Stimulated activated effector memory CD8-positive, alpha-beta T cell treated with anti-CD3 and anti-CD28 coated beads, Interleukin-12 subunit alpha, Interleukin-12 subunit beta, amount 100 ng/mL, for 72 hours (primary cell): ENCODE measurements around the gene GPR157.
"Not testable (repeated sequence)": the region's sequence is repeated elsewhere in the genome, so short reads cannot be mapped to it uniquely, and the experiment has no call there.

Source experiments
- ATAC-seq: fragments of 150-1000 bp; cut with Tn5 transposase; 2 replicates; pipeline ENCODE4 v1.10.0; 2021
- DNase-seq, 2 donors: peaks; one replicate each; pipeline ENCODE4 v3.0.0; 2021 to 2022; ENCODE audit warnings: low spot score in 2 of 2
- H3K27ac Mint-ChIP-seq: one replicate; pipeline ENCODE4 v1.8.0; 2022; ENCODE audit warnings: mild to moderate bottlenecking, mixed read lengths
- H3K36me3 Mint-ChIP-seq: one replicate; pipeline ENCODE4 v1.8.0; 2022; ENCODE audit warnings: mild to moderate bottlenecking, mixed read lengths
- H3K4me1 Mint-ChIP-seq: one replicate; pipeline ENCODE4 v1.8.0; 2022; ENCODE audit warnings: mixed read lengths
- H3K4me3 Mint-ChIP-seq: one replicate; pipeline ENCODE4 v1.8.0; 2022; ENCODE audit warnings: mild to moderate bottlenecking, mixed read lengths
- H3K9me3 Mint-ChIP-seq: one replicate; pipeline ENCODE4 v1.8.0; 2022; ENCODE audit warnings: mixed read lengths

GPR157 gene

GRCh38 chr1:9128520-9129265 is at the start of gene GPR157:
Gene GPR157 (minus strand): TSS chr1:9129102. CDS start chr1:9129027, 75 bp downstream.
- Mint-ChIP-seq H3K36me3 (peaks cover 12% of the 10 kb centered on the region), H3K4me3 (peak within 1 kb of the TSS; percentile 80), H3K4me1 (peaks cover 30% of the 10 kb centered on the region), H3K27ac (peak within 1 kb of the TSS; percentile 89), H3K9me3 (no peaks in the 10 kb centered on the region)
- DNase-seq: peak; percentile 68 to 82
- peak; percentile 84 for ATAC-seq

GRCh38 chr1:9174762-9175161 is 45.9 kb upstream of the GPR157 start:
- Mint-ChIP-seq H3K4me1 (peaks cover 6% of the 10 kb centered on the region), H3K4me3 (no peak overlapping the region), H3K36me3 (peaks cover 8% of the 10 kb centered on the region), H3K9me3 (no peaks in the 10 kb centered on the region), H3K27ac (no peak overlapping the region)
- ATAC-seq: no peak
- DNase-seq: no peak

- Mint-ChIP-seq H3K4me3 (no peak overlapping the region), H3K9me3 (no peaks in the 10 kb centered on the region), H3K27ac (no peak overlapping the region), H3K36me3 (peaks cover 8% of the 10 kb centered on the region), H3K4me1 (peaks cover 6% of the 10 kb centered on the region)
- no peak for ATAC-seq
- no peak for DNase-seq
Observed at GRCh38 chr1:9174243-9174642, 45.3 kb upstream of the GPR157 start.

- Mint-ChIP-seq H3K9me3 (no peaks in the 10 kb centered on the region), H3K4me1 (peaks cover 9% of the 10 kb centered on the region), H3K27ac (no peak overlapping the region), H3K4me3 (no peak overlapping the region), H3K36me3 (no peaks in the 10 kb centered on the region)
- DNase-seq (no peak), ATAC-seq (no peak)
Observed at GRCh38 chr1:9169601-9170137, 40.8 kb upstream of the GPR157 start.

GRCh38 chr1:9167638-9168037 is 38.7 kb upstream of the GPR157 start:
- Mint-ChIP-seq H3K4me1 (peaks cover 16% of the 10 kb centered on the region), H3K27ac (no peak overlapping the region), H3K4me3 (no peak overlapping the region), H3K9me3 (no peaks in the 10 kb centered on the region), H3K36me3 (no peaks in the 10 kb centered on the region)
- ATAC-seq (no peak), DNase-seq (no peak)

GRCh38 chr1:9166289-9167235 is 37.7 kb upstream of the GPR157 start:
- peaks cover 16% of the 10 kb centered on the region for H3K4me1 Mint-ChIP-seq
- no peak for ATAC-seq
- no peaks in the 10 kb centered on the region for H3K9me3 Mint-ChIP-seq
- no peak overlapping the region for H3K4me3 Mint-ChIP-seq
- DNase-seq: no peak
- H3K27ac Mint-ChIP-seq: no peak overlapping the region
- peaks cover 4% of the 10 kb centered on the region for H3K36me3 Mint-ChIP-seq

GRCh38 chr1:9165396-9165795 is 36.5 kb upstream of the GPR157 start:
- Mint-ChIP-seq H3K4me3 (no peak overlapping the region), H3K36me3 (peaks cover 5% of the 10 kb centered on the region), H3K9me3 (no peaks in the 10 kb centered on the region), H3K4me1 (peaks cover 16% of the 10 kb centered on the region), H3K27ac (no peak overlapping the region)
- ATAC-seq (no peak), DNase-seq (no peak)

- H3K27ac Mint-ChIP-seq: no peak overlapping the region
- H3K4me3 Mint-ChIP-seq: no peak overlapping the region
- DNase-seq: no peak
- no peaks in the 10 kb centered on the region for H3K9me3 Mint-ChIP-seq
- no peak for ATAC-seq
- H3K4me1 Mint-ChIP-seq: peaks cover 16% of the 10 kb centered on the region
- peaks cover 5% of the 10 kb centered on the region for H3K36me3 Mint-ChIP-seq
Observed at GRCh38 chr1:9164919-9165318, 36.0 kb upstream of the GPR157 start.

- Mint-ChIP-seq H3K4me3 (no peak overlapping the region), H3K9me3 (no peaks in the 10 kb centered on the region), H3K4me1 (peaks cover 16% of the 10 kb centered on the region), H3K36me3 (peaks cover 5% of the 10 kb centered on the region), H3K27ac (no peak overlapping the region)
- DNase-seq (no peak), ATAC-seq (no peak)
Observed at GRCh38 chr1:9164532-9164900, 35.6 kb upstream of the GPR157 start.

GRCh38 chr1:9161963-9162362 is 33.1 kb upstream of the GPR157 start:
- DNase-seq: no peak
- no peak overlapping the region for H3K4me3 Mint-ChIP-seq
- peaks cover 16% of the 10 kb centered on the region for H3K4me1 Mint-ChIP-seq
- H3K27ac Mint-ChIP-seq: no peak overlapping the region
- no peaks in the 10 kb centered on the region for H3K9me3 Mint-ChIP-seq
- no peak for ATAC-seq
- H3K36me3 Mint-ChIP-seq: peaks cover 5% of the 10 kb centered on the region

- H3K36me3 Mint-ChIP-seq: peaks cover 5% of the 10 kb centered on the region
- no peak for ATAC-seq
- no peak for DNase-seq
- H3K4me3 Mint-ChIP-seq: no peak overlapping the region
- H3K9me3 Mint-ChIP-seq: no peaks in the 10 kb centered on the region
- peaks cover 16% of the 10 kb centered on the region for H3K4me1 Mint-ChIP-seq
- H3K27ac Mint-ChIP-seq: no peak overlapping the region
Observed at GRCh38 chr1:9161342-9161741, 32.4 kb upstream of the GPR157 start.

- no peak overlapping the region for H3K4me3 Mint-ChIP-seq
- no peak for ATAC-seq
- DNase-seq: no peak
- H3K4me1 Mint-ChIP-seq: peaks cover 16% of the 10 kb centered on the region
- H3K27ac Mint-ChIP-seq: no peak overlapping the region
- H3K9me3 Mint-ChIP-seq: no peaks in the 10 kb centered on the region
- peaks cover 5% of the 10 kb centered on the region for H3K36me3 Mint-ChIP-seq
Observed at GRCh38 chr1:9160079-9160717, 31.3 kb upstream of the GPR157 start.

GRCh38 chr1:9155879-9156278 is 27.0 kb upstream of the GPR157 start:
- H3K36me3 Mint-ChIP-seq: no peaks in the 10 kb centered on the region
- H3K4me3 Mint-ChIP-seq: no peak overlapping the region
- no peak overlapping the region for H3K27ac Mint-ChIP-seq
- no peaks in the 10 kb centered on the region for H3K4me1 Mint-ChIP-seq
- ATAC-seq (no peak), DNase-seq (no peak)
- H3K9me3 Mint-ChIP-seq: no peaks in the 10 kb centered on the region

- not testable (repeated sequence) for H3K4me3 Mint-ChIP-seq, H3K9me3 Mint-ChIP-seq, DNase-seq, H3K4me1 Mint-ChIP-seq, ATAC-seq, H3K36me3 Mint-ChIP-seq, H3K27ac Mint-ChIP-seq
Observed at GRCh38 chr1:9155405-9155804, 26.5 kb upstream of the GPR157 start.

- no peak overlapping the region for H3K4me3 Mint-ChIP-seq
- H3K4me1 Mint-ChIP-seq: no peaks in the 10 kb centered on the region
- H3K27ac Mint-ChIP-seq: no peak overlapping the region
- ATAC-seq (no peak), DNase-seq (no peak)
- no peaks in the 10 kb centered on the region for H3K36me3 Mint-ChIP-seq
- H3K9me3 Mint-ChIP-seq: no peaks in the 10 kb centered on the region
Observed at GRCh38 chr1:9153152-9153551, 24.2 kb upstream of the GPR157 start.
